ENCODE measurements around the gene CELA2B.

DNA sequence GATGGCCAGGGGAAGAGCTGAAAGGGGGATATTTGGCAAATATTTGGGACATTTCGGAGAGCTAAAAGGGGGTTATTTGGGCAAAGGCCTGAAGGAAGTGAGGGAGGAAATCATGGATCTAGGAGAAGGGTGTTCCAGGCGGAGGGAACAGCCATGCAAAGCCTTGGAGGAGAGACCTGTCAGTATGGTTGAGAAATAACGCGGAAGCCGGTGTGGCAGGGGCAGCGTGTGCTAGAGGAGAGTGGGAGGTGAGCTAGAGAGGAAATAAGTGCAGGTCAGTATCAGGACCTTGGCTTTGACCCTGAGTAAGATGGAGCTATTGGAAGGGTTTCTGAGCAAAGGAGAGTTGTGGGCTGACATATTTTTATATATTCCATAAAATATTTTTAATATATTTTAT, 34.7 kb upstream of the CELA2B start:
- TF ChIP-seq, protein P1, sequence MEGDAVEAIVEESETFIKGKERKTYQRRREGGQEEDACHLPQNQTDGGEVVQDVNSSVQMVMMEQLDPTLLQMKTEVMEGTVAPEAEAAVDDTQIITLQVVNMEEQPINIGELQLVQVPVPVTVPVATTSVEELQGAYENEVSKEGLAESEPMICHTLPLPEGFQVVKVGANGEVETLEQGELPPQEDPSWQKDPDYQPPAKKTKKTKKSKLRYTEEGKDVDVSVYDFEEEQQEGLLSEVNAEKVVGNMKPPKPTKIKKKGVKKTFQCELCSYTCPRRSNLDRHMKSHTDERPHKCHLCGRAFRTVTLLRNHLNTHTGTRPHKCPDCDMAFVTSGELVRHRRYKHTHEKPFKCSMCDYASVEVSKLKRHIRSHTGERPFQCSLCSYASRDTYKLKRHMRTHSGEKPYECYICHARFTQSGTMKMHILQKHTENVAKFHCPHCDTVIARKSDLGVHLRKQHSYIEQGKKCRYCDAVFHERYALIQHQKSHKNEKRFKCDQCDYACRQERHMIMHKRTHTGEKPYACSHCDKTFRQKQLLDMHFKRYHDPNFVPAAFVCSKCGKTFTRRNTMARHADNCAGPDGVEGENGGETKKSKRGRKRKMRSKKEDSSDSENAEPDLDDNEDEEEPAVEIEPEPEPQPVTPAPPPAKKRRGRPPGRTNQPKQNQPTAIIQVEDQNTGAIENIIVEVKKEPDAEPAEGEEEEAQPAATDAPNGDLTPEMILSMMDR (IDR thresholded peaks at IDR 0.05): no peak
- no peak for TF ChIP-seq POLR2A (IDR thresholded peaks at IDR 0.05)
